ENCODE data around the gene SH2B2.
"Not testable (repeated sequence)": the region's sequence is repeated elsewhere in the genome, so short reads cannot be mapped to it uniquely, and the experiment has no call there.

SH2B2 gene

DNA sequence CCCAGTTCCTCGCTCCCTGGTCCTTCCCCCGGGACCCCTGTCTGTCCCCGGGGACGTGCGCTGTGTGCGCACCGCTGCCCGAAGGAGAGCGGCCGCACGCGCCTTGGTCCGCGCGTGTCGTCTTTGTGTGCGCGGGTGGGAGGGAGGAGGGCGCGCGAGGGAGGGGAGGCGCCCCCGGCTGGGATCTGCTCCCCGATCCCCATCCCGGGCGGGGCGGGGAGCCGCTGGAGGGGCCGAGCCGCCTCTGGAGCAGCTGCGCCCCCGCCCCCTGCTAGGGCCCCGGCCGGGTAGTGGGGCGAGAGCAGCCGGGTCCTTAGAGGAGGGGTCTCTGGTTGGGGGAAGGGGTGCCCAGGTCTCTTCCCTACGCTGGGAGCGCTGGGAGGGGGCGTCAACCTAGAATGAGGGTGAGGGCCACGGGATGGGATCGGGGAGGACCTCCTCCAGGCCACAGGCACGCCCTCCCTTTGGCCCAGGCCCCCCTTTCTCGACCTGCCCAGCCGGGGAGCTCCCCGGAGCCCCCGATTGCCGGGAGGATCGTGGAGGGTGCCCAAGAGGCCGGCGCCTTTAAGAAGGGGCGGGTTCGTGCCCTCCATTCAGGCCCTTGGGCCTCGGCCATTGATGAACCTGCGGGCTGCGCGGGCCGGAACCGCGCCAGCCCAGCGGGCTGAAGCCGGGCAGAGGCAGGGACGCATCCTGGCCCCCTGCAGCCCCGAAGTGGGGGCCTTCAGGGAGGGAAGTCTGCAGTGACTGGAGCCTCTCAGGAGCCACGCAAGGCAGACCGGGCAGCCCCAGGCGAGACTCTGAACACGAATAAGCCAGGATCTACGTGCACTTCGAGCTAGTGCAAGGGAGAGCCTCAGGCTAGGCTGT, 678 bp downstream of the SH2B2 start:
- DNase-seq = peak; percentile 47

DNA sequence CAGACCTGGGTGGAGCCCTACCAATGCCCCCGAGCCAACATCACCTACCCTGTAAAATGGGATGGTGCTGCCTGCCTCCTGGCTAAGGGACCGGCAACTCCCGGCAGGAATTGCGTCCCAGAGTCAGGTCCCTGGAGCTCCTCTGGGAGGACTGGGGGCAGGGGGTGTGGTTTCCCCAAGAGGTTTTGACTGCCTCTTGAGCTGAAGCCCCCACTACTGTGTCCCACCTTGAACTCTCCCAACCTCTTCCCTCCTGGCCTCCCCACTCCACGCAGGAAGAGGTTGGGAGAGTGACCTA, 1.3 kb downstream of the SH2B2 start:
- no peak for DNase-seq

DNA sequence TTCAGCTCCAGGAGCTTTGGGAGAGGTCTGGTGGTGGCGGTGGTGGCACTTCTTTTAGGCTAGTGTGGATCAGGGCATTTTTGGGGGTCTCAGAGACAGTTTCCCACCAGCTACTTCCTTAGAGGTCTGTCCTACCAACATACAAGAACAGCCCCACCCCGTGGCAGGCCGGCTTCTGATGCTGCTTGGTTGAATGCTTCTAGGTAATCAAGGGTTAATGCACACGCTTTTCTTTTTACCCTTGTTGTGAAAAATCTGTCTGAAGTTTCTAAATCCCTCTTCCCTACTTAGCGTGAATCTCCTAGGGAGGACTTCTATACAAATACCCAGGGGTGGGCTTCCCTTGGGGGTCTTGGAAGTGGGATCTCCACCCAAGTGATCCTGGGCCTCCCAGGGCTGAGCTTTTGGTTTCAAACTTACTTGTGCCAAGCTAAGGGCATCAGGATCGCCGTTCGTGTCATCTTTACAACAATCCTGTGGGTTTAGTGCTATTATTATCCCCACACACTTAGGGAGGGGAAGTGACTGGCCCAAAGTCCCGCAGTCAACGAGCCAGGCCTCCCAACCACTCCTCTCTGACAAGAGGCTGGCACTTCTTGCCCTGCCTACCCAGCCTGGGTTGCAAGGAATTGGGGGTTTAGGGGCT, 1.7 kb downstream of the SH2B2 start:
- DNase-seq = peak; percentile 66

DNA sequence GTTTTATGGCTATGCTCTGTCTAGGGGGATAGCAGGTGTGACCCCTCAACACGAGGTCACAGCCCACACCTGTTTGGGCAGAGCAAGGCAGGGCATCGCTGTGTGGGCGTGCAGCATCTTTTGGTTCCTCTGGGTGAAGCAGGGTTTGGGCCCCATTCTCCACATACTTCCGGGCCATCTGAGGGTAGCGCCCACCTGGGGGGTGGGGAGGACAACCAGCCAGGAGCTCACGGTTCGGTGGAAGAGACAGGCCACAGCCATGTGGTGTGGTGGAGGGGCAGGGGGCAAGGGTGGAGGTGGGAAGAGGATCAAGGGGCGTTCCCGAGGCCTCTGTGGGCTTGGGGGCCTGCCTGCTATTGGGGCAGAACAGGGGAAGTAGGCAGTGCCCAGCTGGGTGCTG, 2.4 kb downstream of the SH2B2 start:
- DNase-seq = no peak

DNA sequence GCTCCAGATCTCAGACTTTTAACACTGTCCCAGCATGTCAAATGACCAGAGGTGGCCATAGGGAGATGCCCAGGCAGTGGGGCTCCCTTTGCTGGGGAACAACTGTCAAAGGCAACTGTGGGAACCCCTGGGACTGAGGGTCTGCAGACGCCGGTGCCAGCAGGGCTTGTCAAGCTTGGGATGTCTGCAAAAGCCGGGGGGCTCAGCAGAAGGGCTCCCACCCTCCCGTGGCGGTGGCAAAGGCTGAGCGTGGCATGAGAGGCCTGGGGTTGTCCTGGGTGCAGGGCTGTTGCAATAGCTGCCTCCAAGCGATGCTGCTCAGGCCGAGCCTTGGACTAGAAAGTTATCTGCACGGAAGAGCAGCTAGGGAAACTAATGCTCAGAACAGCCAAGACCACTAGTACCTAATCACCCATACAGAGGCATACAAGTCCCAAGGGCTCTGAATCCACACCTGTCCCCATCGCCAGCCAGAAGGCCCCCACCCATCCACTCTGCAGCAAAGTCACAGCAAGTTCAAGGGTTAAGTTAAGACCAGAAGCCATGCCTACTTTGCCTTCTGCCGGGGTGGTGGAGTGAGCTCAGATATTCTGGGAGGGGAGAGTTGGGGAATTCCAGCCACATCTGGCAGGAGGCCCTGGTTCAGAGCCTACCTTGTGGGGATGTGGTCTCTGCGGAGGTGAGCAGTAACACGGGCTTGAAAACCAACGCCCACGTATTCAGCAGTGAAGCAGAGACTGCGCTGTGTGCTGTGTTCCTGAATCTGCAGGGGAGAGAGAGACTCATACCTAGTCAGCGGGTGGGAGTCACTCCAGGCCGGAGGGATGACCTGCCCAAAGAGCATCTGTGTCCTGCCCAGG, 4.6 kb downstream of the SH2B2 start:
- DNase-seq = no peak

DNA sequence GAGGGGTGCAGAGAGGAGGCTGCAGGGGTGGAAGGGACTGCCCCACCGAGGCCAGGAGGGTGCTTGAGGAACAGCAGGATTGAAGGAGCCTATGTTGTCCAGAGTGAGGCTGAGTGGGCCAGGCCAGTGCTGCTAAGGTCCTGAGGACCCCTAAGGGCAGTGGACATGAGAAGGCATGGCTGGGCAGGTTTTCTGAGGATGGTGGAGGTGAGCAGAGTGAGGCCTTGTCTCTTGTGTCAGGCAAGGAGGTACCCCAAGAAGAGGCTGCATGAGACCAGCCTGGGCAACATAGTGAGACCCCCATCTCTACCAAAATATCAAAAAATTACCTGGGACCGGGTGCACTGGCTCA, 5.2 kb downstream of the SH2B2 start:
- no peak for DNase-seq

DNA sequence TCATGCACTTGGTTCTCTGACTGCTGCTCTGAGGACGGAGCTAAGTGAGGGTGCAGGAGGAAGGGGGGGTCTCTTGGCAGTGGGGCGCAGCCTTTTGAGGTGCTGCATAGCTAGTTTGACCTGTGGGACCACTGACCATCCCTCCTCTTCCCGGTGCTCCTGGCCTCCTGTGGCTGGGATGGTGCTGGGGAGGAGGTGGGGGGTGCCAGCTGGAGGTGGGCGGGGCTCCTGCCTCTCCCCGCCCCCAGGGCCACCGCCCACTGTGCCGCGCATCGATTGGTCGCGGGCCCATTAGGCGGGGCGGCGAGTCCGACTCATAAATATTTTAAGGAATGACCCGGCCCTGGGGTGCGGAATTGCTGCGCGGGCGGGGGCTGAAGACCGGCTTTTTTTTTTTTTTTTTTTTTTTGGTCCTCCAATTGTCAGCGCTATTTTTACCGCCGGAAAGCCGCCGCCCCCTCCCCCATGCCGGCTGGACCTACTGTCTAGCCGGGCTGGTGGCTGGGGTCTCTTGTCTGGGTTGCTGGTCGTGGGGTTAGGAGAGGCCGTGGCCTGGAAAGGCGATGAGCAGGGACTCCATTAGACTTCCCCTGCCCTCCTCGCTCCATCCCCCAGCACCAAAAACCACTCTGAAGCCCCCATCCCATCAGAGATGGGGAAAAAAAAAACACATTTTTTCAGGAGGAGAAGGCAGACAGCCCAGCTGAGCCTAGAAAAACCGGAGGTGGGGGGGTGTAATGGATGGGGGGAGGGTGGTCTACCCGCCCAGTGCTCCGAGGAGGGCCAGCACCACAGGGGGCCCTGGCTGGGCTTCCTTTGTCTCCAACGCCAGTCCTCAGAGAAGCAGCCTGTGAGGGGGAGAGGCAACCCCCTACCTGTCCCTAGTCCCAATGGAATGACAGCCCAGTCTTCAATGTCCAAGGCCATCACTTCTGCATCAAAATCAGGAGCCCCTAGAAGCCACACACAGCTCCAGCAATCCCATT, 6.4 kb downstream of the SH2B2 start:
- DNase-seq = no peak

DNA sequence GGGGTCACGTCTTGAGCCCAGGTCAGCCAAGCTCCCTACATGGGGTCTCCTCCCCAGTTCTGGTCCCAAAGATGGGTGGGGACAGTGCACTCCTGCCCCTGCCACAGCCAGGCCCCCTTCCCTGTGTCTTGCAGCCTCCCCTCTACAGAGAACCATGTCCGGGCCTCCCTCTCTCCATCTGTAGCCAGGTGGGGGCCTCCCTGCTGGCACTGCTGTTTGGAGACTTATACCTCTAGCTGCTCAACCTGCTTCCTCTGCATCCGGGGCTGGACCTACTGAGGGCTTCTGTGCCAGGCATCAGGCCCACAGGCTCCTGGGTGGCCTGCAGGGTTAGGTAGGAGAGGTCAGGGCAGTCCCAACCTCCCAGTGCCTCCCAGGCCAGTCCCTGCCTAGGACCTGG, 7.9 kb downstream of the SH2B2 start:
- DNase-seq = no peak

DNA sequence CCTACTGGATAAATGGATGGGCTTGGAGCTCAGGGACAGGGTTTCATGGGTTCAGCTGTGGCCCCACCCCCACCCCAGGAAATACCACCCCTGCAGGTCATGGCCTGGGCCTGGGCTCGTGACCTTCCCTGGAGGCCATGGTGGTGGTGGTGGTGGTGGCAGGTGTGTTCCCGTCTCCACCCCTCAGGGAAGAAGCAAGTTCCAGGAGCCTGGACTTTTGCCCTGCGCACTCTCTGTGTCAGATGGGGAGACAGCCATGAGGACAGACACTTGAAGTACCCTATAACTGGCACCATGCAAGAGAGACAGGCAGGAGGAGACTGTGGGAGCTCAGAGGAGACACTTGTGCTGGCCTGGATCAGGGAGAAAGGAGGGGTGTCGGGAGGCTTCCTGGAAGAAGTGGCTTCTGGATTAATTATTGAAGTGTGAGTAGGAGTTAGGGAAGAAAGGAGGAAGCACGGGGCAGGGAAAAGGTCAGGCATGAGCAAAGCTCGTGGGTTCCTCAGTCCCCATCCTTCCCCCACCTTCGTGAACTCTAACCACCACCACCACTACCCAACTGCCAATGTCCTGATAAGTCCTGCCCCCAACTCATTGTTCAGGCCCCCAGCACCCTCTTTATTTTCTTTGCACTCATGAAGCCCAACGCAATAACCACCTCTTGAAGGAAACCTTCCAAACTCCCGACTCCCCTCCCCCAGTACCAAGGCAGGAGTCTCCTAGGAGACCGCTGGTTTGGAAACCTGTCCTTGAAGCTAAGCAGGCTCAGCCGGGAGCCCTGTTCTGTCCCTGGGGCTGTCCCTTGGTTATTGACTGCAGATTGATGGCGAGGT, 8.9 kb downstream of the SH2B2 start:
- DNase-seq = peak; percentile 43

DNA sequence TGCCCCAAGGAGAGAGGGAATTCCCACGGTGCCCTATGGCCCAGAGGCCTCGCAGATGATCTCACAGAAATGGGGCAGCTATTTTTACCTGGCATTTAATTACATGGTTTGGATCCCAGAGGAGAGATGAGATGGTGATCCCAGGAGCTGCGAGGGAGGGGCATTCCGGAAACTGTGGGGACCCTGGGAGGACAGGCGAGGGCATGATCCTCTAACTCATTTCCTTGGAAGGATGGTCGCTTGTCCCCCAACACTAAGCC, 9.4 kb downstream of the SH2B2 start:
- no peak for DNase-seq

DNA sequence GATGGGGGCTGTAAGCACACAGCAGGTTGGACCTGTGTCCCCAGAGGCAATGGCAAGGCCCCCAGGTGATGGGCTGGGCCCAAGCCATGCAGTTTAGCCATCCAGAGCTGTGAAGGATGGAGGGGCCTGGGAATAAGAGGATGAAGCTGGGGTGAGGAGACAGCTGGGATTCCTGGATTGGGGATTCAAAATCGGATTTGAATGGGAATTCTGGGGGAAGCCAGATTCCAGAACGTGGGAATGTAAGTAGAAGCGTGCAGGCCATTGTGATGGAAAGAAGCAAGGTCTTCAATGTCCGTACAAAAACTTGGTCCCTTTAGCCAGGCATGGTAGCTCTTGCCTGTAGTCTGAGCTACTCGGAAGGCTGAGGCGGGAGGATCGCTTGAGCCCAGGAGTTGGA, 9.8 kb downstream of the SH2B2 start:
- no peak for DNase-seq

DNA sequence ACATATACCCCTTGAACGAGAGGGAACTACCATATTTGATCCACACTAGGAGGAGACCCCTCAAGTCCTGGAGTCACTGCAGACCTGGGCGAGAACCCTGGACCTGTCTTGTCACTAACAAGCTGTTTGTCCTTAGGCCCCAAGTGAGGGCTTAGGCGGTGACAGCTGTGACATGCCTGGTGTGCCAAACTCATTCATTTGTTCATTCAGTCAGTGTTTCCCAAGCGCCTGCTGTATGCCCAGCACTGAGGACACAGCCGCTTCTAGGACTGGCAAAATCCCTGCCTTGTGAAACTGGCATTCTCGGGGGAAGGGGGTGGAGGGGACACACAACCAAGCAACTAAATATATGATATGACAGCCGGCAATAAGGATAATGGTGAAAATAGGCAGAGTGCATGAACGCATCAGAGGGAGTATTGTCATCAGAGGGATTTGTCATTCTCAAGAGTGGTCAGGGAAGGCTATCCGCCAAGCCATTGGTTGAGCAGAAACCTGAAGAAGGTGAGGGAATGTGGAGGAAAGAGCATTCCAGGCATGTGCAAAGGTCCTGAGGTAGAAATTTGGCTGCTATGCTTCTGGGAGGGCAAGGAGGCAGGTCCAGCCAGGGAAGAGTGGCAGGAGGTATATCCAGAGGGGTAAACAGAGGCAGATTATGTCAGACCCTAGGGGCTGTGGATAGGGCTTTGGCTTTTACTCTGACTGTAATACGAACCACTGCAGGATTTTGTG, 11.0 kb downstream of the SH2B2 start:
- no peak for DNase-seq

DNA sequence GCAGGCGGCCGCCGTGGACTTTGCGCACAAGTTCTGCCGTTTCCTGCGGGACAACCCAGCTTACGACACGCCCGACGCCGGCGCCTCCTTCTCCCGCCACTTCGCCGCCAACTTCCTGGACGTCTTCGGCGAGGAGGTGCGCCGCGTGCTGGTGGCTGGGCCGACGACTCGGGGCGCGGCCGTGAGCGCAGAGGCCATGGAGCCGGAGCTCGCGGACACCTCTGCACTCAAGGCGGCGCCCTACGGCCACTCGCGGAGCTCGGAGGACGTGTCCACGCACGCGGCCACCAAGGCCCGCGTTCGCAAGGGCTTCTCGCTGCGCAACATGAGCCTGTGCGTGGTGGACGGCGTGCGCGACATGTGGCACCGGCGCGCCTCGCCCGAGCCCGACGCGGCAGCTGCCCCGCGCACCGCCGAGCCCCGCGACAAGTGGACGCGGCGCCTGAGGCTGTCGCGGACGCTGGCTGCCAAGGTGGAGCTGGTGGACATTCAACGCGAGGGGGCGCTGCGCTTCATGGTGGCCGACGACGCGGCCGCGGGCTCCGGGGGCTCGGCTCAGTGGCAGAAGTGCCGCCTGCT, 14.1 kb downstream of the SH2B2 start:
- DNase-seq = no peak

DNA sequence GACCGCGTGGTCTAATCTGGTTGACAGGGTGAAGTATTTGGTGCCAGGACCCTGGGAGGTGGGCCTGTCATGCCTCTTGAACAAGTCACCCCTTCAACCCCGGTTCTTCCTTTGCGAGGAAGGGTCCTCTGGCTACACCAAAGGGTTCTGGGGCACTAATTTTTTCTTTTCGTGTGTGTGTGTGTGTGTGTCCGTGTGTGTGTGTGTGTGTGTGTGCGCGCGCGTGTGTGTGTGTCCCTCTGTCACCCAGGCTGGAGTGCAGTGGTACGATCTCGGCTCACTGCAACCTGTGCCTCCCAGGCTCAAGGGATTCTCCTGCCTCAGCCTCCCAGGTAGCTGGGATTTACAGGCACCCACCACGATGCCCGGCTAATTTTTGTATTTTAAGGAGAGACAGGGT, 14.7 kb downstream of the SH2B2 start:
- DNase-seq = not testable (repeated sequence)

DNA sequence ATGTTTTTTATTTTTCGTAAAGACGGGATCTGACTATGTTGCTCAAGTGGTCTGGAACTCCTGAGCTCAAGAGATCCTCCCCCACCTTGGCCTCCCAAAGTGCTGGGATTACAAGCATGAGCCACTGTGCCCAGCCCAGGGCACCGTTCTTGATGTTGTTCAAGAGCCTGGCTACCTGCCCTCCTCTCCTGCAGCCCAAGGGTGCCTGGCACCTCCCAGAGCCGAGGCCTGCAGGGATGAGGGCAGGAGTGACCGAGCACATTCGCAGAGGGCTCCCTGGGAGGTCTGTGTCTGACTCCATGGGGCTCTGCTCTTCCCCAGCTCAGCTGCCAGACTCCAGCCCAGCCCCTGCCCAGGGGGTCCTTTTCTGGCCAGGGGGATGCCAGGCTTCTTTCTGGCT, 15.4 kb downstream of the SH2B2 start:
- no peak for DNase-seq

DNA sequence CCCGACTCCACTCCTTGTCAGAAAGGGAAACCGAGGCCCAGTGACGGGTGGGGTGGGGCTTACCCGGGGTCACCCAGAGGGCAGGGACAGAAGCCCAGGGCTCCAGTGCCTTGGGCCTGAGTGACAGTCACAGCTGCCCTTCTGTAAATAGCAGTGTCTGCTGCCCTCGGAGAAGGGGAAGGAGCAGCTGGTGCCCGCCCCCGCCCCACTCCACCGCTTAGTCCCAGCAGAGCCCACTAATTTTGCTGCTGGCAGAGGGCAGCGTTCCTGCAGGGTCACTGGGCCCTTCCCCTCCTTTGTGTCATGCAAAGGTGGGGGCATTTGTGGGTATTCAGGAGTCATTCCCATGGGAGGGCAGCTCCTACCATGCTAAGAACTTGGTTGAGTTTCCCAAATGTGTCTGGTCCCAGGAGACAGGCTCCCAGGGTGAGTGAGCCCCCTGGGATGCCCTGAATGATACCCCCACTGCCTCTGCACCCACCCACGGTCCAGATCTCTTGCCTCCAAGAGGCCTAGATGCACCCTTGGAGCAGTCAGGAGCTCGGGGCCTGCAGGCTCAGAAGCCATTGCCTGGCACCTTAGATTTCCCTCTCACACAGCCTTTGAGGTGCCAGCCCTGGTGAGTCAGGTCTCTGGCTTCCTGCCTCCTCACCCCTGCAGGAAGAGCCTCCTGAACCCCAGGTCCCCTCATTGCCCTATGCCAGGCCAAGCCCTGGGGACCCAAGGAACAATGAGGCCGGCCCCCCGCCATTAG, 17.2 kb downstream of the SH2B2 start:
- DNase-seq = no peak

DNA sequence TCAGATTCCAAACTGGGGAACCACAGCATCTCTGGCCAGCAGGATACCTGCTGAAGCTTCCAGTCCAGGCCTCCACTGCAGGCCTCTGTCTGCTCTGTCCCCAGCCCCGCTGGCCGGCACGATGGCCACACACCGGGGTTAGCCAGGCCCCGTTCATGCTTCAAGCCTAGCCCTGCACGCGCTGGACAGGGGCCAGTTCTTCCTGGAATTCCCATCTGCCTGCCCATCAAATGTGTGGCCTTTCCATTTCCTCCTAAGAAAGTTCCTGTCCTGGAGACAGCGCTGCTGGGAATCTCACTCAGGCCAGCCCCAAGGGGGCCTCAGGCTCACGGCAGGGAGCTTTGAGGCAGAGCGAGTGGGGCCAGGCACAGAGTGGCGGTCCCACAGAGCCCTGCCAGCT, 18.0 kb downstream of the SH2B2 start:
- no peak for DNase-seq

DNA sequence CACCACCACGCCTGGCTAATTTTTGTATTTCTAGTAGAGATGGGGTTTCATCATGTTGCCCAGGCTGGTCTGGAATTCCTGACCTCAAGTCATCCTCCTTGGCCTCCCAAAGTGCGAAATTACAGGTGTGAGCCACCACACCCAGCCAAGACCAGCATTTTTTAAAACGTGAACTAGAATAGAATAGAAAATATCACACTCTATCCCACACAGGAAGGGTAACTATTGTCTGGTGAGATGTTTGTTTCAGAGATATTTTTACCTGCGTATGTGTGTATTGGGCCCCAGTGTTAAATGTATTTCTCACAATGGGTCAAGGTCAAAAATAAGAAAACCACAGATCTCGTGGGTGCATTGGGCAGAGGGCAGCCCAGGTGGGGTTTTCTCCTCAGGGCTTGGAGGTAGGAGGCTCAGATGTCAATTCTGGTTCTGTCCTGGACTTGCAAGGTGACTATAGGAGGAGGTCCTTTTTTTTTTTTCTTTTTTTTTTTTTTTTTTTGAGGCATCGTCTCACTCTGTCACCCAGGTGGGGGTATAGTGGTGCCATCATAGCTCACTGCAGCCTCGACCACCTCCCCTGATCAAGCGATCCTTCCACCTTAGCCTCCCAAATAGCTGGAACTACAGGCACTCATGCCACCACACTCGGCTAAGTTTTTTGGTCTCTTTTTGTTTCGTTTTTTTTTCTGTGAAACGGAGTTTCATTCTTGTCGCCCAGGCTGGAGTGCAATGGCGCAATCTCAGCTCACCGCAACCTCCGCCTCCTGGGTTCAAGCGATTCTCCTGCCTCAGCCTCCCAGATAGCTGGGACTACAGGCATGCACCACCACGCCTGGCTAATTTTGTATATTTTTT, 19.0 kb downstream of the SH2B2 start:
- DNase-seq = no peak
